NCI-H510A (cell line): ENCODE results near the gene FRS2.
A peak's percentile ranks its signal among the peaks of the same experiment; 100 is the strongest.
"Not testable (repeated sequence)": the region's sequence is repeated elsewhere in the genome, so short reads cannot be mapped to it uniquely, and the experiment has no call there.

Source experiments
- DNase-seq: peaks from one replicate; lab custom pipeline; 2025; lab: John Stamatoyannopoulos, UW

Gene FRS2

DNA sequence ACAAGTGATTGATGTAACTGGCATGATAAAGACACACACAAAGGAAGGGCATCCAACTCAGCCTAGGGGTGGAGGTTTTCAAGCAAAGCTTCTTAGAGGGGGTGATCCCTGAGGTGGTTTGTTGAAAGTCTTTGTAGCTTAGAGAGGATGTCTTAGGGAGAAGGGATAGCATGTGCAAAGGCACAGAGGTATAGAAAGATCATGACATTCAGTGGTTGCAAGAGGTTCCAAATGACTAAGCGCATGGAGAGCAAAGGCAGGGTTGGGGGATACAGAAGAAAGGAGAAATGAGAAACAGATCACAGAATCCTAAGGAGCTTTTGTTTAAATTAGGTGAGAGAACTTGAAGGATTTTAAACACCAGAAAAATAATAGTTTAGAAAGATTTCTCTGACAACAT, 109.9 kb downstream of the FRS2 start:
- DNase-seq = no peak

DNA sequence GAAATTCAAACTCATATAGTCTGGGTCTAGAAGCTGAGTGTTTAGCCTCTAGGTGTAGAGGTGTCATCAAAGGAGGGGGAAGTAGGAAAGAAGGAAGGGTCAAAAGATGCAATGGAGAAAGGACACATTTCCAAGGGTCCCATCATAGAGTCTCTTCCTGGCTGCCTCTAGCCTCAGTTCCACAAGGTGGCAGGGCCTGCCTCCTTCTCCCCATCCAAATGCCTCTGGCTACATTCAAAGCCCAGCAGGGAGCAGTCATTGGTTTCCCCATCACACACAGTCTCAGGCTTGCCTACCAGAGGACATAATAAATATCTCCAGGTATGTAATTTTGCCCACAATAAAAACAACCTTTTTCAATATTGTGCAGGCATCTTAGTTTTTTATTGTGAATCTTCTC, 113.0 kb downstream of the FRS2 start:
- peak; percentile 12 for DNase-seq

DNA sequence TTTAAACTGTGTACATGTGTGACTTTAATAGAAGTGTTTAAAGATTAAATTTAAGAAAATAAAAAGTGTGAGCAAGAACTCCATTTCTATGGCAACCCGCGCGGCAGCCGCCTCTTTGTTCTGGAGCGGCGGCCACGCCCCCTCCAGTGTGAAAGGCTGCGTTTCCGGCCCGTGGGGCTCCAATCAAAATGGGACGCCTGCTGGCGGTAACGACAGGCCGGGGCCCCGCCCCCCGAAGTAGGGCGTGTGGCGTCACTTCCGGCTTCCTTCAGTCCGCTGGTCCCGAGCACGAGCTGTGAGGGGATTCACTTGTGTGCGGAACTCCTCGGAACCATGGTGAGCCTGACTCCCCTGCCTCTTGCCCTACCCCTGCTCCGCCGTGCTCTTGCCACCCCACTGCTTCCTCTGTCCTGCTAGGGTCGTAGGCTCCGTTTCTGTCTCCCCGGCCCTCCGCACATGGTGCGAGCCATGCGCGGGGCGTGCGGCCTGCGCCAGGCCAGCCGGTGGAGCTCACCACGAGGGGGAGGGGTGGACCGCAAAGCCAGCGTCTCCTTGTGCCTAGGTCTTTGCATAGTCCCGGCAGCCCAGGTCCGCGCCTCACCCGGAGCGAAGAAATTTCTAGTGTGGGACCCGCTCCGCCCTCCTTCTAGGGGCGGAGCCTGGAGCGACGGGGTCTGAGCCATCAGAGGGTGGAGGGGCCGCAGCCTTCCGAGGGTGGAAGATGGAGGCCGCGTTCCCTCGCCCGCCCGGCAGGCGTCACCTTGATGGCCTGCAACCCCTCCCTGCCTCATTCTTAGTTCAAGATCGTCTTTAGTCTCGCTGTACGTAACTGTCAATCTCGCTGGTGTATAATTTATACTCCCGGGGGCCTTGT, 115.2 kb downstream of the FRS2 start, which contains the start of gene CCT2:
CCT2 (plus strand) TSS at position 271 of the 874 bp plus-strand sequence; CDS start at position 334, 63 bp downstream.
- peak; percentile 97 for DNase-seq

DNA sequence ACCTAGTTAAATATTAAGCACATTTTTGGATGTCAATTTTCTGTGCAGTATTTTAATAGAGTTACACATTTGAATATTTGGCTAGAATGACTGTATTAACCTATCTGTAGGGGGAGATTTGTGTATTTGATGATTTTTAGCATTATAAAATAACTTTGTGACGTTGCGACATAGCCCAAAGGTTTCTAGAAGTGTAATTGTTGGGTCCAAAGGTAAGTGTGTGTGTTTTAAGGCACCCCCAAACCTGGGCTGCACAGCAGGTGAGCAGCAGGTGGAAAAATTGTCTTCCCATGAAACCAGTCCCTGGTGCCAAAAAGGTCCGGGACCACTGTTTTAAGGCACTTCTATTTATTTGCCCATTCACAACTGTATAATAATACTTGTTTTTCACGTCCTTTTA, 118.3 kb downstream of the FRS2 start:
- DNase-seq = no peak

DNA sequence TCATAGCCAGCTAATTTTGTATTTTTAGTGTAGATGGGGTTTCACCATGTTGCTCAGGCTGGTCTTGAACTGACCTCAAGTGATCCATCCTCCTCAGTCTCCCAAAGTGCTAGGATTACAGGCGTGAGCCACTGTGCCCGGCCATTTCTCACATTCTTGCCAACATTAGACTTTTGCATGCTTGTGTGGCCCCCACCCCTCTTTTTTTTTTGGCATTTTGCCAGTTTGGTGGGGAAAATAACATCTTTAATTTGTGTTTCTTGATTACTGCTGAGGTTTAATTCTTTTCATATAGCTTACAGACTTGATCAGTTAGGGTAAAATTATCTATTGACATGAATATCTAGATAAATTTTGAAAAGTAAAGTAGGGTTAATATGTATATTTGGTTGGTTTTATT, 118.9 kb downstream of the FRS2 start:
- no peak for DNase-seq

DNA sequence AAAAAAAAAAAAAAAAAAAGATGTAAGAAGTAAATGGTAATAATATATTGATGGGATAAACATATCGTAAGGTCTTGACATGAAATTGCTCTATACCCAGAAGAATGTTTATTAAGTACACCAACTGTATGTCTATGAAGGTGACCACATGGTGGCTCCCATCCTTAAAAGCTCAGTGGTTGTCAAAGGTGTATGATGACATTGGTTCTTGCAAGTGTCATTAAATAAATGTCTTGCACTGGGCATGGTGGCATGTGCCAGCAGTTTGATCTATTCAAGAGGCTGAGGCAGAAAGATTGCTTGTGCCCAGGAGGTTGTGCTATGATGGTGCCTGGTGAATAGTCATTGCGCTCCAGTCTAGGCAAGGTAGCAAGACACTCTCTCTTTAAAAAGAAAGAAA, 125.5 kb downstream of the FRS2 start:
- no peak for DNase-seq

DNA sequence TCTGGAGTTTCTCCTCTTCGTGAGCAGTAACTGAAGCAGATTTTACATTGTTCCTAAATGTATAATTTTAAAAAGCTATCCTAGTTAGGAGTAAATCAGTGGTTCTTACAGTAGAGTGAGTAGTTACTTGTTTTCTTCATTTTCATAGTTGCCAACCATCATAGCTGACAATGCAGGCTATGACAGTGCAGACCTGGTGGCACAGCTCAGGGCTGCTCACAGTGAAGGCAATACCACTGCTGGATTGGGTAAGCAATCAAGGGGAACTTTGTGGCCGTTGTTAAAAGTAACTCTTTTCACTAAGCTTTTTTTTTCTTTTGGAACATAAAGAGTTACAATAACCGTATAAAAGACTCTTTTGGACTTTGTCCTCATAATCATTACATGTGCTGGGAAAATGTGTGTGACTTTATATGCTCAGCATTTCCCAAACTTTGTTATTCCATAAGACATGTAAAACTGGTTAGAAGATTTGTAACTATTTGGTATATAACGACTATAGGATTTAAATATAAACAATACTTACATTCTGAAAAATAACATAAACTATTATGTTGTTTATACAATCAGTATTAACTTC, 128.1 kb downstream of the FRS2 start:
- DNase-seq = no peak

DNA sequence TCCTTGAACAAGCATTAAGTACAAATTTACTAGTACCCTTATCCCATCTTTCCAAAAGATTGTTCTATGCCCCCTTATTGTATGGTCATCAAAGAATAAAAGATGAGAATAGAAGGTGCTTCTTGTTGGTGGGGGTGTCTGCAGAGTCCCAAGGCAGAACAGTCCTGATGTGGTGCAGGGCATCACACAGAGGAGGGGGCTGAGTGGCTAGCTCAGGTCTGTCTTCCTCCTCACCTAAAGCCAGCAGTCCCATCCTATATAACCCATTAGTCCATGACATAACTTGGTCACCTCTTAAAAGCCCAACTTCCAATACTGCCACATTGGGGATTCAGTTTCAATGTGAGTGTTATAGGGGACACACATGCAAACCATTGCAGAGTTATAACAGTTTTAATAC, 130.6 kb downstream of the FRS2 start:
- DNase-seq = no peak

DNA sequence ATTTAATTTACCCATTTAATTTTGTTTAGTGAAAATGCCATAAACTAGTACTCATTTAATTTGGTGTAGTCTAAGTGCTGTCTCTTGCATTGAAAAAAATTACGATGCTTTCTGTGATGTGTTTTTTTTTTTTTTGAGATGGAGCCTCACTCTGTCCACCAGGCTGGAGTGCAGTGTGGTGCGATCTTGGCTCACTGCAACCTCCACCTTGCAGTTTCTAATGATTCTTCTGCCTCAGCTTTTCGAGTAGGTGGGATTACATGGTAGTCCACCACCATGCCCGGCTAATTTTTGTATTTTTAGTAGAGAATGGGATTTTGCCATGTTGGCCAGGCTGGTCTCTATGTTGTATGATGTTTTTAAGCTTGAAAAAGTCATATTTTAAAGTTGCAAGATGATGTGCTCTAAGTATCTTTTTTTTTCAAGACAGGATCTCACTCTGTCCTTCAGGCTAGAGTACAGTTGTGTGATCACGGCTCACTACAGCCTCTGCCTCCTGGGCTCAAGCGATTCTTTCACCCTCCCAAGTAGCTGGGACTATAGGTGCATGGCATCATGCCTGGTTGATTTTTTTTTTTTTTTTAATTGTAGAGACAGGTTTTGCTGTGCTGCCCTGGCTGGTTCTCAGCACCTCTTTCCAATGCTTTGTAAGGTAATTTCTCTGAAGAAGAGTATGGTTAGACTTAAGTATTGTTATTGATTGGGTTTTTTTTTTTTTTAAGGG, 131.9 kb downstream of the FRS2 start:
- no peak for DNase-seq

DNA sequence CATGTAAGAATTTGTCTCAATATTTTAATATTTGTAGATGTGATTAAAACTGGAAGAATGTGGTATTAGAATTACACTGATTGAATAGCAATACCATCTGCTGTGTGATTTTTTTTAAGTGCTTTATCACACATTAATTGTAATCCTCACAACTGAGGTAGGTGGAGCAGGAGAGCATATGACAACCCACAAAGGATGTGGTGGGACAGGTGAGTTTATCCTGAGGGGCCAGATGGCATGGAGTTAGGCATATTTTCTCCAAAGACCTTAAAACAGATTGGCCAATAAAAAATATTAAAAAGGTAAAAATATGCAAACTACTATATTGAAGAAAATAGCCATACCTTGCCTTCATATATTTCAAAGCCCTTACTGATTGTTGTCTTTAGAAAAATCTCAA, 132.8 kb downstream of the FRS2 start:
- DNase-seq = no peak

DNA sequence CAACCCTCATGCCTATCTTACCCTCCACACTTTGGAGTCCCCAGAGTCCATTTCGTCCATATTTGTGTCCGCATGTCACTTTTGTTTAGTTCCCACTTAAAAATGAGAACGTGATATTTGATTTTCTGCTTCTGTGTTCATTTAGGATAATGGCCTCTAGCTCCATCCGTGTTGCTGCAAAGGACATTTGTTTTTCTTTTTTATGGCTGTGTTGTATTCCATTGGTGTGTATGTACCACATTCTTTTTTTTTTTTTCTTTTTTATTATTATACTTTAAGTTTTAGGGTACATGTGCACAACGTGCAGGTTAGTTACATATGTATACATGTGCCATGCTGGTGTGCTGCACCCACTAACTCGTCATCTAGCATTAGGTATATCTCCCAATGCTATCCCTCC, 133.4 kb downstream of the FRS2 start:
- DNase-seq = not testable (repeated sequence)

DNA sequence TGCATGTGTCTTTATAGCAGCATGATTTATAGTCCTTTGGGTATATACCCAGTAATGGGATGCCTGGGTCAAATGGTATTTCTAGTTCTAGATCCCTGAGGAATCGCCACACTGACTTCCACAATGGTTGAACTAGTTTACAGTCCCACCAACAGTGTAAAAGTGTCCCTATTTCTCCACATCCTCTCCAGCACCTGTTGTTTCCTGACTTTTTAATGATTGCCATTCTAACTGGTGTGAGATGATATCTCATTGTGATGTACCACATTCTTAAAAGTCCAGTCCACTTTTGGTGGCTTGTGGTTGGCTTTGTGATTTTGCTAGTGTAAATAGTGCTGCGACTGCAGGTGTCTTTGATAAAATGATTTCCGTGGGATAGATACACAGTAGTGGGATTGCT, 134.1 kb downstream of the FRS2 start:
- not testable (repeated sequence) for DNase-seq

DNA sequence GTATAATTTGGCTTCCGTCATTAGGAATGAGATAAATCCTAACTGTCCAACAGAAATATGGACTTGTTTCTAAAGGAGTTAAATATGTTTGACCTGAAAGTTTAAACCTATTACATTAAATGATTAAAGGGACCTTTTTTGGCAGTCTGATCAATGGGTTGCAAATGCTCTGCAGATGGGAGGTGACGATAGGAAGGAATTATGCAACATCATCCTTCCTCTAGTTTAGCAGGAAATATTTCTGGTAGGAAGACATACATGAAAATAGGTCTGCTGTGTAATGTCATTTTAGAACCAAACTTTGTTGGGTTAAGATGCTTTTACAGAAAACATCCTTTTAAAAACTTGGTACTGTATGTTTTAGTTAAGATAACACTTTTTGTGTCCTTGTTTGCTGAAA, 137.9 kb downstream of the FRS2 start:
- no peak for DNase-seq

DNA sequence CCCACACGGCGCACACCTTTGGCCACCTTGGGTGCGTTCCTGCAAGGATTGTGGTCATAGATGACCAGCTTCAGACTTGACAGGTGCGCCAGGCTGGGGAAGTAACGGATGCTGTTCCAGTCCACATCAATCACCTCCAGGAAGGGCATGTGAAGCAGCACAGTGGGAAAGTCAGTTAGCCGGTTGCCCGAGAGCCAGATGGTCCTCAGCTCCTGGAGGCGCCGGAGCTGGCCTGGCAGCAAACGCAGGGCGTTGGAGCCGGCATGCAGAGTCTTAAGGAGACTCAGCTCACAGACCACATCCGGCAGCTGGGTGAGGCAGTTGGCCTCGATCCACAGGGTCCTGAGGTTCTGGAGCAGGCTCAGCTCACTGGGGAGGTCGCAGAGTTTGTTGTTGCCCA, 139.9 kb downstream of the FRS2 start:
- no peak for DNase-seq

DNA sequence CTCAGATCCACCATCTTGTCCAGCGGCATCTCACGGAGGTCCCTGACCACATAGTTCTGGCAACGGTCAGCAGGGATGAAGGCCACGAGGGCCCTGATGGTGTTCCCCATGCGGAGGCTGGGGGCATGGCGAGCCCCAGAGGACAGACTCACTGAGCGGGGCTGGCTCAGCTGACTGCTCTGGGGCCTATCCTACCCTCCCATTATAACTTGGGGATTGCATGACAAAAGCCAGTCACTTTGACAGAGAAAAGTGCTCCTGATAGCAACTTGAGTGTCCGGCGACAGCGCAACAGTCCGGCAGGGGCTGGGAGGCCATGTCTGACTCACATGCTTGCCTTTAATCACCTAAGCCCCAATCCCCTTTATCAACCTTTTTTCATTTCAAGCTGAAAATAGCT, 140.5 kb downstream of the FRS2 start, which contains the start of gene LRRC10:
LRRC10 (minus strand) TSS at position 179 of the 400 bp plus-strand sequence; CDS start at position 110, 69 bp downstream.
- DNase-seq = no peak

DNA sequence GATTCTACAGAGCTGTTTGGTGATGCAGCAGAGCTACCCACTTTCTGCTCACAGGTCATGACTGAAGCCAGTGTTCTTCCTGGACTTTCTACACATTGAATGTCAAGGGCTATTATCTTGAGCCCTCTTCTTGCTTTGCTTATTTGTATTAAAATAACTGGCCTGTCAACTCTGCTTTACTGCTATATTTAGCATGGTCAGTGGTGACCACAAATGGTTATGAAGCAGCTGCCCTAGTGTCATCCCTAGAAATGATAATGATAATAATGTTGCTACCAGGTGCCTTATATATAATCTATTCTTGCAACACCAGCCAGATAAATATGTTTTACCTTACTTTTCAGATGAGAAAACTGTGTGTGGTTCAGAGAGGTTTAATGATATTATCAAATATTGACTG, 143.2 kb downstream of the FRS2 start:
- no peak for DNase-seq

DNA sequence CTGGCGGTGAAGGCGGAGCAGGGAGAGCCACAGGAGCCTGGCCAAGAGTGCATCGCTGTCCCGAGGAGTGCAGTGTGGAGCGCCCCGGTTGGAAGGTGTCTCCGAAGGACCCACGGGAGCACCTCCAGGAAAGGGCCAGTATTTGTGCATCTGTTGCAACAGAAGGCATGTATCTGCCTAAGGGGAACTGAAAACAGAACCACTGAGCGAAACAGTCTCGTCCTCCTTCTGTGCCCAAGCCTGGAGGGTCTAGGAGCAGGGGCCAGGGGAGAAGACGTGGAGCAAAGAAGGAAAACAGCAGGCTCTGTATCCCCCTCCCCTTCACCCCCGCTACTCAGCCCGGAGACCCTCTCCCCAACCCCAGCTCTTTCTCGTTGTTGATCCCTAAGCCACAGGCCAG, 145.8 kb downstream of the FRS2 start:
- DNase-seq = no peak

DNA sequence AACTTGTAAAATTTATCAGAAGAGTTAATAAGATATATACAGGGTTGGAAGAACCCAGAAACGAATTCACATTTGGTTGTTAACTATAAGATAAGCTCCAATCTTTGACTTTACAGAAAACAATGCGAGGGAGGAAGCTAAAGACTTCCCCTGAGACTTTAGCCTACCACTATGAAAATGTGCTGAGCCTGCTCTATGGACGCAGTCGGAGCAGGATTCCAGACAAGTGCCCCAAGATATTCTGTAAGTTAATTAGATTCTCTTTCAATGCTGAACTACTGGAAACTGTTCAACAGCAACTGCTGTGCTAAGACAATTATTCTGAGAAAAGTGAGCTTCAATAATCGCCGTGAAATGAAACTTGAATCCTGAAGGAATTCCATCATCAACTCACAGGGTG, 148.9 kb downstream of the FRS2 start:
- no peak for DNase-seq

DNA sequence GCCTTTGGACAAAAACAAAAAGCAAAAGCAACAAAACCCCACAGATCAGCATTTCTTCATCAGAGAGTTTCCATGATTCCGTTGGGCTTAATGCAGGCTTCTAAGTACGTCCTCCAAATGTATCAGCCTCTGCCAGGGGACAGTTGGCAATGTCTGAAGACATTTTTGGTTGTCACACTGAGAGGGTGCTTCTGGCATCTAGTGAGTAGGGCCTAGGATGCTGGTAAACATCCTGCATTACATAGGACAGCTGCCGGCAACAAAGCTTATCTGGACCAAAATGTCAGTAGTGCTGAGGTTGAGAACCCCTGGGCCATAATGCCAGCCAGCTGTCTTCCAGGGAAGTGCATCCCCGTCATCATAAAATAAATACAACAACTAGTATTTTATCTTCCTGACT, 149.9 kb downstream of the FRS2 start:
- DNase-seq = no peak

DNA sequence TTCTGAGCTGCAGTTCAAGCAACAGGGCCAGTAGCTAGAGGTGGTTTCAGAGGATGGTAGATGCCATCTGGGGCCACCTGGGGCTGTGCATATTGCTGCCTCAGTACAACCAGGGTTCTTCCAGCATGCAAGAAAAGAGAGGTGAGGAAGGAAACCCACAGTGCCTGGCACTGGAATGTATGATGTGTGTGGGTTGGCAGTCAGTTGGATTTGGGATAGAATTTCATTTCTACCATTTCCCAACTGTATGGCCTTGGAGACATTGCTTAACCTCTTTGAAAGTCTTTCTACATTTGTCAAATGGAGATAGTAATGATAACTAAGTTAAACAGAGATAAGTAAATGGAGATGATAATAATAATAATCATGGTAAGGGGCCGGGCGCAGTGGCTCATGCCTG, 150.7 kb downstream of the FRS2 start:
- DNase-seq = no peak

DNA sequence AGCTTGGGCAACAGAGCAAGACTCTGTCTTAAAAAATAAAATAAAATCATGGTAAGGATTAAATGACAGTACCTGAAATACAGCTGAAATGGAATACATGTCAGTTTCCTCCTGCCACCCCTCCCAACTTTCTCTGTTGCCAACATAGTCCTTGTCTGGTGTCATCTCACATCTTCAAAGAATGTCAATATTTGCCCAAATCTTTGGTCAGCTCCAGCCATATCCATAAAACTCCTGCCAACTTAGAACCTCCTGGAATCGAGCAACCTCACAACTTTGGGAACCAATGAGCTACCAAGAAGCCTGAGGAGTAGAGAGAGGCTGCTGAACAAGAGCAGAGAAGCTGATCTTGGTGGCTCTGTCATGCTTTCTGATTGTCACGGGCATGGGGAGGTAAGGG, 151.4 kb downstream of the FRS2 start:
- no peak for DNase-seq

DNA sequence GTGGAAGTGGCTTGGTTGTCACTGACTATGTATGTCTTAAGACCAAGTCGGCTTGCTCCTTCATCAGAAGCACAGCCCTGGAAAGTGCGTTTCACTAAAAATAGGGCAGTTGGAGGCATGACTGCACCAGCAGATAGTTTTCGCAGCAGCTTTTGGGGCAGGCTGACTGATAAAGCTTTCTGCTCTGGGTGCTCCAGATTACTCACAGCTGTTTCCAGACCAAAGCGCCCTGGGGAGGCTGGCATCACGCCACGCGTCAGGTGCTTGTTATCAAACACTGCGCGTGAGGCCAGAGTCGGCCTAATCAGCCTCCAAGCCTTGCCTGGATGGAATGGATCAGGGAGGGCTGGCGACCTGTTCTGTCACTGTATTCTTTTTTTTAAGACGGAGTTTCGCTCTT, 153.8 kb downstream of the FRS2 start:
- DNase-seq = no peak

DNA sequence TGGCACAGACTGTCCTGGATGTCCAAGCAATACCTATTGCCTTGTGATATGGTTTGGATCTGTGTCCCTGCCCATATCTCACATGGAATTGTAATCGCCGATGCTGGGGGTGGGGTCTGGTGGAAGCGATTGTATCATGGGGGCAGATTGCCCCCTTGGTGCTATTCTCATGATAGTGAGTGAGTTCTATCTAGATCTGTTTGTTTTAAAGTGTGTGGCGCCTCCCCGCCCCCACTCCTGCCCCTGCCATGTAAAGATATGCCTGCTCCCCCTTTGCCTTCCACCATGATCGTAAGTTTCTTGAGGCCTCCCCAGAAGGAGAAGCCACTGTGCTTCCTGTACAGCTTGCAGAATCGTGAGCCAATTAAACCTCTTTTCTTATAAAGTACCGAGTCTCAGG, 157.3 kb downstream of the FRS2 start:
- DNase-seq = no peak
